SIG-M5 (cell line): ENCODE measurements around the gene RNF135.
"Not testable (repeated sequence)": the region's sequence is repeated elsewhere in the genome, so short reads cannot be mapped to it uniquely, and the experiment has no call there.

Experiments used
- DNase-seq: peaks from one replicate; lab custom pipeline; 2025; lab: John Stamatoyannopoulos, UW

RNF135 gene, protein sequence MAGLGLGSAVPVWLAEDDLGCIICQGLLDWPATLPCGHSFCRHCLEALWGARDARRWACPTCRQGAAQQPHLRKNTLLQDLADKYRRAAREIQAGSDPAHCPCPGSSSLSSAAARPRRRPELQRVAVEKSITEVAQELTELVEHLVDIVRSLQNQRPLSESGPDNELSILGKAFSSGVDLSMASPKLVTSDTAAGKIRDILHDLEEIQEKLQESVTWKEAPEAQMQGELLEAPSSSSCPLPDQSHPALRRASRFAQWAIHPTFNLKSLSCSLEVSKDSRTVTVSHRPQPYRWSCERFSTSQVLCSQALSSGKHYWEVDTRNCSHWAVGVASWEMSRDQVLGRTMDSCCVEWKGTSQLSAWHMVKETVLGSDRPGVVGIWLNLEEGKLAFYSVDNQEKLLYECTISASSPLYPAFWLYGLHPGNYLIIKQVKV

DNA sequence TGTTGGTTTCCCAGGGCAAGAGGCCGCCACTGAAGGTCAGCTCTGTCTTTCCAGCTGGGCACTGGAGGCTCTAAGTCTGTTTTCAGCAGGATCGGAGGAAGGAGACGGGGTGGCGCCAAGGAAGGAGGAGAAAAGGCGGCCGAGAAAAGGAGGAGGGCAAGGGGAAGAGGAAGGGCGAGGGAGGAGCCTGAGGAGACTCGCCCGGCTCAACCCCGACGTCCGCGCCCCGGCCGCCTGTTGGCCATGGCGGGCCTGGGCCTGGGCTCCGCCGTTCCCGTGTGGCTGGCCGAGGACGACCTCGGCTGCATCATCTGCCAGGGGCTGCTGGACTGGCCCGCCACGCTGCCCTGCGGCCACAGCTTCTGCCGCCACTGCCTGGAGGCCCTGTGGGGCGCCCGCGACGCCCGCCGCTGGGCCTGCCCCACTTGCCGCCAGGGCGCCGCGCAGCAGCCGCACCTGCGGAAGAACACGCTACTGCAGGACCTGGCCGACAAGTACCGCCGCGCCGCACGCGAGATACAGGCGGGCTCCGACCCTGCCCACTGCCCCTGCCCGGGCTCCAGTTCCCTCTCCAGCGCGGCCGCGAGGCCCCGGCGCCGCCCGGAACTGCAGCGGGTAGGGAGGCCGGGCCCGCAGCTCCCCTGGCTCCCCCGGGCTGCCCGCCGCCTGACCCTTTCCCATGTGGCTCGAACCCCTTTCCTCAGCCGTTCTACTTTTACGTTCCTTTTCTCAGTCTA lies at the start of gene RNF135:
Gene RNF135 (plus strand): TSS at position 209 of the 737 bp plus-strand sequence. CDS start 35 bp downstream, at position 244.
- no peak for DNase-seq

DNA sequence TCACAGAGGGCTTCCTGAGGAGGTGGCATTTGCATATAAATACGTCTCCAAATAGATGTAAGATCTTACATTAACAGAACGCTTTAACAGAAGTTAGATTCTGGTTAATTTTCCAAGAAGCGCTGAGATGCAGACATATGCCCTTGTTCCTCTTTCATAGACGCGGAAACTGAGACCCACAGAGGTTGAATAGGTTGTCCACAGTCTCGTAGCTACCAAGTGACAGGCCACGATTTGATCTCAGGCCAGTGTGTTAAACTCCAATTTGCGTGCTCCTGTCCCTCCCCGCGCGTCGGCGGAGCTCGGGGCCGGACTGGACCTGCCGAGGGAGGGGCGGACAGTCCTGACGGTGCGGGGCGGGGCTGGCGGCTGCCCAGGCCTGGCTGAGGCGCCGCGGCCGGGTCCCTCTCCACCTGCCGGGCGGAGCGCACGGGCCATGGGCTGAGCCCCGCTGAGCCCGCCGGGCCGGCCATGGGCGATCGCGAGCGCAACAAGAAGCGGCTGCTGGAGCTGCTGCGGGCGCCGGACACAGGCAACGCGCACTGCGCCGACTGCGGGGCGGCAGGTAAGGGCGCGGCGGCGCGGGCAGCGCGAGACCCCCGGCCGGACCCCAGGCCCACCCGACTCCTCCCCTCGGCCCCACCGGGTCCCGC lies 49.2 kb upstream of the RNF135 start, which contains the start of gene ADAP2:
Gene ADAP2 (plus strand): TSS at position 402 of the 653 bp plus-strand sequence. CDS start 70 bp downstream, at position 472.
- DNase-seq, result no peak

DNA sequence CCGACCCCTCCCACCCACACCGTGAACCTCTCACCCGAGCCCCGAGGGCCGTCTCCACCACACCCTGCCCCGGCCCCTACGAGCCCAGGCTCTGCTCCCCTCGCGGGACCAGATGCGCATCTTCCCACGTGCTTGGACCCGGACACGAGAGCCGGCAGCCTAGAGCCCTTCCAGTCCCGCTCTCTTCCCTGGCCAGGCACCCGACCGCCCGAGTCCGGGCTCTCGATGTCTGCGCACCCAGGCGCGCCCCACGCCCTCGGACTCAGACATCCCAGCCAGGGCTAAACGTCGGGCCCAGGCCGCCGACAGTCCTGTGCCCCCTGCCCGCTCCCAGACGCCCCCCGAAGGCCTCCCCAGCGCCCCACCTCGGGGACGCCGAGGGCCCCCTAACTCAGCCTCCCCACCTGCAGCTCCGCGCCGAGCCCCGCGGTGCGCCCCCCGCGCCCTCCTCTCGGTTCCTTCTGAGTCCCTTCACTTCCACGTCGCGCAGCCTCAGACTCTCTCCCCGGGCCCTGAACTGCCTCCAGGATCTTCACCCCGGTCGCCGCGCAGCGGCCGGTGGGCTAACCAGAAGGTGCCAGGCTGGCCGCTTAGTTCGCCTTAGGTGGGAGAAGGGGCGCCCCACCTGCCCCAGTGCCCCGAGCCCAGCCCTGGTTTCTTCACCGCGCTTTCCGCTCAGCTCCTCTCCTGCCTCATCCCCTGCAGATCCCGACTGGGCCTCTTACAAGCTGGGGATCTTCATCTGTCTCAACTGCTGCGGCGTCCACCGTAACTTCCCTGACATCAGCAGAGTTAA lies 48.4 kb upstream of the RNF135 start:
- DNase-seq, result no peak

DNA sequence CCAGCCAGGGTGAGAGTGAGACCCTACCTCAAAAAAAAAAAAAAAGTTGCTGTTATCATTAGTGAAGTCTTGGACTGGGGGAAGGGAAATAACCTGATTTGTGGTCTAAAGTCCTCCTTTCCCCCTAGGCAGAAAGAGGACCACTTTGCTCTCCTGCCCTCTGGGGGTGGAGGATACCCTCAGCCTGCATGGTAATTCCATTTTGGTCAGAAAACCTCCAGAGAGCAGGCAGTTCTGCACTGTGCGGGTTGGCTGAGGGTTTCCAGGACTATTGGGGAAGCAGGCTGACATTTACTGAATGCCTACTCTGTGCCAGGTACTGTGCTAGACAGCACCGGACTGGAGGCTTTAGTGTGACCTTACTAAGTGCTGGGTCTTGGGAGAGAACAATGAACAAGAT lies 46.5 kb upstream of the RNF135 start:
- DNase-seq, result no peak

DNA sequence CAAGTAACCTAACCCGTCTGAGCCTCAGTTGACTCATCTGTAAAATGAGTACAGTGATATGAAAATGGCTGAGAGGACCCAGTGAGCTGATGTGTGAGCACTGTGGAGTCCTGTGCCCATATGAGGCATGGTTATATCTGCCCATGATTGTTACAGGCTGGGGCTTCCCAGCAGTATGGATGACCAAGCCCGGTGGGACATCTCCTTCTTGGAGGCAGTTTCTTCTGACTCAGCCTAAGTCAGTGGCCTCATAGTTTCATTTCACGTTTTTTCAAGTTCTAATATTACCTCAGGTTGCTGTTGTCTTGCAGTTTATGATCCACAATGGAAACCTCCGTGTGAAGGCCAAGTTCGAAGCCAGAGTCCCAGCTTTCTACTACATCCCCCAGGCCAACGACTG lies 44.3 kb upstream of the RNF135 start:
- DNase-seq, result no peak

DNA sequence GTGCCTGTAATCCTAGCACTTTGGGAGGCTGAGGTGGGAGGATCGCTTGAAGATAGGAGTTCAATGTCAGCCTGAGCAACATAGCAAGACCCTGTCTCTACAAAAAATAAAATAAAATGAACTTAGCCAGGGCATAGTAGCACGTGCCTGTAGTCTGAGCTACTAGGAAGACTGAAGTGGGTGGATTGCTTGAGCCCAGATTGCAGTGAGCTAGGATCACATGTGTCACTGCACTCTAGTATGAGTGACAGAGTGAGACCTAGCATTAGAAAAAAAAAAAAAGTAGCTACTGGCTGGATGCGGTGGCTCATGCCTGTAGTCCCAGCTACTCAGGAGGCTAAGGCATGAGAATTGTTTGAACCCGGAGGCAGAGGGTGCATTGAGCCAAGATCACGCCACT lies 43.1 kb upstream of the RNF135 start:
- no peak for DNase-seq

DNA sequence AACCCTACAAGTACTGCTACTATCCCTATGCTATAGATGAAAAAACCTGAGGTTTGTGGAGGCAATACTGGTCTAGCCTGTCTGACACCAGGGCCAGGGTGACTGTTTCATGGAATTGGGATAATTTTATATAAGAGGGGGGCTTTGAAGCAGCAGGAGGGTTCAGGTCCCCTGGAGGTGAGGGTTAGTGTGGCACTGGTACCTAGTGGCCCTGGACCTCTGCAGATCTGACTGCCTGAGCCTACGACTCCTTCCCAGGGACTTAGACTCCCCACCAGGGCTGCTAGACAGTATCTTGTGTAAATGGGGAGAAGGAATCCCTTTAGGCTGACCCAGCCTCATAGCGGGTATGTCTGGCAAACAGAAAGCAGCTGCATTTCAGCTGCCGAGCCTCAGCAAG lies 42.3 kb upstream of the RNF135 start:
- DNase-seq, result no peak

DNA sequence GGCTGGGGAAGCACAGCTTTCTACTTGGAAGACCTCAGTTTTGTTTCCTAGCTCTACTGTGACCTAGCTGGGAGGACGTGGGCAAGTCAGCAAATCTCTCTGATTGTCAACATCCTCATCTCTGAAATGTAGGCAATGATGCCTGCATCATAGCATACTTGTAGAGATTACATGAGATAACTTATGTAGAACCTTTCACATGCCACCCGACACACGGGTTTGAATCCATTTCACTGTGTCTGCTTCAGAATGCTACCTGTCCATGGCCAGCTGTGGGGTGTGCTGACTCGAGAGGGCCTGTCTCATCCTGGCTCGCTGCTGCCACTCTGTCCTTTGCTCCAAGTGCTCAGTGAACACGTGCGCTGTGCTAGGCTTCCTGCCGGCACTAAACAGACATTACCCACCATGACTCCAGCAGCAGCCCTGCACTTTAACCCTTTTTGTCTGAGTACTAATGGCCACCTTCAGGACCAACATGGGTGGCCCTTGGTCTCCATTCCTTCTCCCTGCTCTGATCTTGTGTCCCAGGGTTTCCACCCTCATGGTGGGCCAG lies 41.7 kb upstream of the RNF135 start:
- DNase-seq, result no peak

DNA sequence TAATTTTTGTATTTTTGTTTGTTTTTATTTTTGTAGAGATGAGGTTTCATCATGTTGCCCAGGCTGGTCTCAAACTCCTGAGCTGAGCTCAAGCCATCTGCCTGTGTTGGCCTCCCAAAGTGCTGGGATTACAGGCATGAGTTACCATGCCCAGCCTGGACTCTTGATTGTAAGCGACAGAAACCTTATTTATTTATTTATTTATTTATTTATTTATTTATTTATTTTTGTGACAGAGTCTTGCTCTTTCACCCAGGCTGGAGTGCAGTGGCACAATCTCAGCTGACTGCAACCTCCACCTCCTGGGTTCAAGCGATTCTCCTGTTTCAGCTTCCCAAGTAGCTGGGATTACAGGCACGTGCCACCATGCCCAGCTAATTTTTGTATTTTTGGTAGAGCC lies 41.0 kb upstream of the RNF135 start:
- not testable (repeated sequence) for DNase-seq

DNA sequence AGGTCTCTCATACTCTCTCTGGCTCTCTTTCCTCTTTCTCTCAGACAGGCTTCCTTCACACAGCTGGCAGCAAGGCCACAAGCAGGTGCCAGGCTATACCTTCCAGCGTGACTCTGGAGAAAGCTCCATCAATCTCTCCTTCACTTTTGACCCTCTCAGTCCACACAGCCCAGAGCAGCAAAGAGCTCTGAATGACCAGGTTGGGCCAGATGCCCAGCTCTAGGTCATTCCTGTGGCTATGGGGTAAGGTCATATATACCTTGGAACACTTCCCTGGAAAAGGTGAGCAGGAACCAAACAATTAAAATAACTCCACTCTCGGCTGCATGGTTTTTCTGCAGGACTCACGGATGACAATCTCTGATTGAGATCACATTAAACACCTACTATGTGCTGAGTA lies 40.3 kb upstream of the RNF135 start:
- no peak for DNase-seq

DNA sequence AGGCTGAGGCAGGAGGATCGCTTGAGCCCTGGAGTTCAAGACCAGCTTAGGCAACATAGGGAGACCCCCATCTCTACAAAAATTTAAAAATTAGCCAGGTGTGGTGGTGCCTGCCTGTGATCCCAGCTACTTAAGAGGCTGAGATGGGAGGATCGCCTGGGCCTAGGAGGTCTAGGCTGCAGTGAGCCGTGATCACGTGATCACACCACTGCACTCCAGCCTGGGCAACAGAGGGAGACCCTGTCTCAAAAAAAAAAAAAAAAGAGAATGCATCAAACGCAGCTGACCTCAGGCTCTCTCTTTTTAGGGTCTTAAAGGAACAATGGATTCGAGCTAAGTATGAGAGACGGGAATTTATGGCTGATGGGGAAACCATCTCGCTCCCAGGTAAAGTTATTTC lies 39.3 kb upstream of the RNF135 start:
- DNase-seq, result not testable (repeated sequence)

DNA sequence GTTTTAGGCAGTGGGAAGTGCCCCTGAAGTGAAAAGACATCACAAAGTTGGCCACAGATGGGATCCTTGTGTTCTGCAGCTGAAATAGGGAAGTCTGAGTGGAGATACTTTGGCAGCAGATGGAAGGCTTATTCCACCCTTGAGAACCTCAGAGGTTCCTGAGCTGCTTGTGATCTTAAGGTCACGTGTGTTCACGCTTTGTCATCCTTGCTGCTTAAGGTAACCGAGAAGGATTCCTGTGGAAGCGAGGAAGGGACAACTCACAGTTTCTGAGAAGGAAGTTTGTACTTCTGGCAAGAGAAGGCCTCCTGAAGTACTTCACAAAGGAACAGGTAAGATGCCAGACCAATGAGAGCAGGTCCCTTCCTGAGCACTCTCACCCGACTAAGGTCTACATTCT lies 36.9 kb upstream of the RNF135 start:
- no peak for DNase-seq

DNA sequence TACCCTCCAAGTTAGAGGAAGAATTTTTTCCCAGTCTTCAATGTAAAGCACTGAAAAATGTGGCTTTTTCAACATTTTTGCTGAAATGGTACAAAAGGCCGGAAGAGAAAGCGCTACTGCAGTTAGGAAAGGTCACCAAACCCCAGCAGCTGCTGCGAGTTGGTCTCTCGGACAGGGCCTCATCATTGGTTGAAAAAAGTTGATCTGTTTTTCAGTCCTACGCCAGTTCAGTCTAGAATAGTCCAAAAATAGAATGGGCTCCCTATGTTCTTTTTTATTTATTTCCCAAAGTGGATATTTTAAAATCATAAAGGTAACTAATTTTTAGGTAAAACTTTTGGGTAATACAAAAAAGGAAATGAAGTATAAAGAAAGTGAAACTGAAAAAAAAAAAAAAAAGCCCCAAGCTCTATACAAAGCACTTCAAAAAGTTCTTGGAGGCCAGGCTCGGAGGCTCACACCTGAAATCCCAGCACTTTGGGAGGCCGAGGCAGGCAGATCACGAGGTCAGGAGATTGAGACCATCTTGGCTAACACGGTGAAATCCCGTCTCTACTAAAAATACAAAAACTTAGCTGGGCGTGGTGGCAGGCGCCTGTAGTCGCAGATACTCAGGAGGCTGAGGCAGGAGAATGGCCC lies 31.7 kb upstream of the RNF135 start:
- DNase-seq, result no peak

DNA sequence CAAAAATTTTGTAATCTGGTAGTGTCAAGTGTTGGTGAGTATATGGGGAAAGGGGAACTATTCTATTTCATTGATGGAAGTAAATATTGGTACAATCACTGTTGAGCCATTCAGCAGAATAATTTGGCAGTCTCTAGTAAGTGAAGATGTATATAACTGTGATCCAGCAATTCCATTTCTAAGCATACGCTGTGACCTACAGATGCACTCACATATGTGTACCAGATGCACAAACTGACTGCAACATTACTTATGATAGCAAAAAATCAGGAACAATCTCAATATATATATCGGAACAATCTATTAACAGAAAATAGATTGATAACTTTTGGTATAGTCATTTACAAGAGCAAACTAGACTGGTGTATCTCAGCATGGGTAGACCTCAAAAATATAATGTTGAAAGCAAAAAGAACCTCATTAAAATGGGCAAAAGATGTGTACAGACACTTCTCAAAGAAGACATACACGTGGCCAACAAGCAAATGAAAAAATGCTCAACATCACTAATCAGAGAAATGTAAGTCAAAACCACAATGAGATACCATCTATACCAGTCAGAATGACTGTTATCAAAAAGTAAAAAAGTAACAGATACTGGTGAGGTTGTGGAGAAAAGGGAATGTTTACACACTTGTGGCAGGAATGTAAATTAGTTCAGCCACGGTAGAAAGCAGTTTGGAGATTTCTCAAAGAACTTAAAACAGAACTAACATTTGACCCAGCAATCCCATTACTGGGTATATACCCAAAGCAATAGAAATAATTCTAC lies 28.3 kb upstream of the RNF135 start:
- no peak for DNase-seq

DNA sequence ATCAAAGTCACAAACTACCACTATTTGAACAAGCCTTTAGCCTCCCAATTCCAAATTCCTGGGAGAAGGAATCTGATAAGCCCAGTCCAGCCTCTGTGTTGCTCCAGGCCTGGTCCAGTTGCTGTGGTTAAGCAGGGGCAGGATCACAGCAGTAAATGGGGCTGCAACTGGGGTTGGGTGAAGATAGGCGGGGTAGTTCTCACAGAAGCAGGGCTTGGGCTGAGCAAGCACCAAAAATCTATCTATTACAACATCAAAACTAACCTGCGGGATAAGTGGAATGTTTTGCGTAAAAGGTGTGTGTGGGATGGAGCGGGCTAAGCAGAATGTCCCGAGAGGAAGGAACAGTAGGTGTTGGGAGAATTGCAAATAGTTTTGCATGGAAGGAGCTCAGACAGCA lies 23.0 kb upstream of the RNF135 start:
- DNase-seq, result no peak

DNA sequence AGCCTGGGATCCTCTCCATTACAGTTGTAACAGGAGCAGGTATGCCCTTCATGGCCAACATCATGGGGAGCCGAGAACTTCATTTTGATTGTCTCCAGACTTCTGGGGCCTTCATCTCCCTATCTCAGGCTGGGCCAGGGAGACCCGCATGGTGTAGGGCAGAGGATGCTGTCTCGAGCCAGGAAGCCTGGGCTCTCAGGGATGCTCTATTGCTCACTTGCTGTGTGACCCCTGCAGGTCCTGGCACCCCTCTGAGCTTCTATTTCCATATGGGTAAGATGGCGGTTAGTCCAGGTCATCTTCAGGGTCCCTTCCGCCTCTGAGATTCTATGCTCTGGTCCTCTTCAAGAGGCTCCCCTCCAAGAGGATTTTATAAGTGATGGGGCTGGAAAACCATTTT lies 20.6 kb upstream of the RNF135 start:
- no peak for DNase-seq

DNA sequence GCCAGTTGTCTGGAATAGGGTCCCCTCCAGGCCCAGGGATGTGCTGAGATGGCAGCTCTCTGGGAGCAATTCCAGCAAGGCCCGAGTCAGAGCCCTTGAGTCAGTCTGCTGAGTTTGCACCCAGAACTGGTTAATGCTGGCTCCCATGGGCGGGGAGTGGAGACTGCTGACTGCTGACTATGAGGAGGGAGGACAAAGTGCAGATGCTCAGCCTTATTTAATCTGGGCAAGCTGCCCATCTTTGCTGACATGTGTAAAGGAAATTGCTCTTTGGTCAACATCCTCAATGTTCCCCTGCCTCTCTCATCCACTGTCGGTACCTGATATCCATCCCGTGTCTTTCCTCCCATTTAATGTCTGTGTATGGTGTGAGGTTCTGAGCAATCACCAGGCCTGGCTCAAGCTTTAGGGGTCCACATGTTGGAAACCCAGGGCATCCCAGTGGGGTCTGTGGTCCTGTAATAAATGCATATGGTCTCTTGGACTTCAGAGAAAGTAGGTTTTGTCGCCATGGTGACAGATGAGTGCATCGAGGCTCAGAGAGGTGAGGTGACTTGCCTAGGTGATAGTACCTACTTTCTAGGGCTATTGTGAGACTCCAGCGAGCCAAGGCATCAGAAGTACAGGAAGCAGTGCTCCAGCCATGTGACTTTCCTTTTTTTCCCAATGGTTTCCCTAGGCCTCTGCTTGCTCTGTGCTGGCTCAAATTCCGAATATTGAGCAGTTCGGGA lies 20.0 kb upstream of the RNF135 start:
- no peak for DNase-seq

DNA sequence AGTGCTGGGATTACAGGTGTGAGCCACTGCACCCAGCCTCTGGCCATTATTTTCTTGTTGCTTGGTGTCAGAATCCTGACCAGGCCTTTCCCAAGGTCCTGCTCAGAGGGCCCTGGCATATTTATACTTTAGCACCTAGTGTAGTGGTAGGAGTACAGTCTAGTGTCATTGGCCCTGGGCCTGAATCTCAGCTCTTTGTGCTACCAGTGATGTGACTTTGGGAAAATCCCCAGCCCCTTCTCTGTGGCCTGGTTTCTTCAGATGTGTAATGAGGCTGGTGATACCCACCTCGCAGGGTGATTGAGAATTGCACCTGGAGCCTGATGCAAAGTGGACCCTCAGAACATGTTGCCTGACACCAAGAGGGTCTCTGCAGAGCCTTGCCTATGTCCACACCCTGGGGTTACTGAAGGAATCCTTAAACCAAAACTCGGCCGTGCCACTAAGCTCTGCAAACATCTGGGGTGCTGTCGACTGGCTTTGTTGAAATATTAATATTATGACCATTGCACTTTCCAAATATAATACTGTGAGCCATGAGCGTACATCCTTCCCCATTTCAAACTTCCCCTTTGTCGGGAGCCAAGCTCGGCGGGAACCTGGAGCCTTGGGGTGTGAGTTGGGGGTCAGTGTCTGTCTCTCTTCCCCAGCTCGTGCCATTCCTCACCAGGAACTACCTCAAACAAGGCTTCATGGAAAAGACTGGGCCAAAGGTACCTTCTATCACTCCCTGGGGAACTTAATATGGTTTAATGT lies 18.0 kb upstream of the RNF135 start:
- DNase-seq, result no peak
